GM20431 (cell line): ENCODE data around the gene BOK.
"Not testable (repeated sequence)": the region's sequence is repeated elsewhere in the genome, so short reads cannot be mapped to it uniquely, and the experiment has no call there.

Experiments
- in situ Hi-C: fragments of 300-500 bp; cut with MseI, MboI; formaldehyde crosslinking; loops from one replicate; pipeline ENCODE4 v1.15.0; 2020; ENCODE audit warnings: low sequenced_read_pairs; ENCODE audit not compliant: unreplicated experiment

The BOK gene

DNA sequence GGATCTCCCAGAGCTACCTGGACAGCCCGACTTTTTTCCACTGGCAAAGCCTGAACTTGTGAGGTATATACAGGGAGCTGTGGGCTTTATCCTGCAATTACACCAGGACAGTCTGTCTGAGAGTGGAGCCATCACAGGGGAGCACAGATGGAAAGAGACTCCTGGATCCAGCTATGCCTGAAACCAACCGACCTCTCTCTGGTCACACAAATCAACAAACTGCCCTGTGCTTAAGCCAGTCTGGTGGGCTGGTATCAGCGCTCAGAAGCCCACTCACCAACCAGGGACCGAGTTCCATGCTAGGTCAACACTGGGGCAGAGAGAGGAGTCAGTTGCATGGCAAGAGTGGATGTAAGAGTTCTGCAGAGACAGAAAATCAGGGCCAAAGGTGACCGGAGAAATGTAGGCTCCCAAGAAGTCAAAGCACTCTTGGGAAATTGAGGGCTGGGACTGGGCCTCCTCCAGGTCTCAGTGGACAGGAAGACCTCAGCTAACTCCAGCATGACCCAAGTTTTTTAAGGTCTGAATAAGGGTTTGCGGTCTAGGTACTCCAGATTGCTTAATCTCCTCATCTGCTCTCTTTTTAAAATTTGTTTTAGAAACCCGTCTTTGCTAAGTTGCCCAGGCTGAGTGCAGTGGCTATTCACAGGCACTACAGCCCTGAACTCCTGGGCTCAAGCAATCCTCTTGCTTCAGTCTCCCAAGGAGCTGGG is 3.8 kb upstream of the BOK start:
- in situ Hi-C loops = no loop called here

DNA sequence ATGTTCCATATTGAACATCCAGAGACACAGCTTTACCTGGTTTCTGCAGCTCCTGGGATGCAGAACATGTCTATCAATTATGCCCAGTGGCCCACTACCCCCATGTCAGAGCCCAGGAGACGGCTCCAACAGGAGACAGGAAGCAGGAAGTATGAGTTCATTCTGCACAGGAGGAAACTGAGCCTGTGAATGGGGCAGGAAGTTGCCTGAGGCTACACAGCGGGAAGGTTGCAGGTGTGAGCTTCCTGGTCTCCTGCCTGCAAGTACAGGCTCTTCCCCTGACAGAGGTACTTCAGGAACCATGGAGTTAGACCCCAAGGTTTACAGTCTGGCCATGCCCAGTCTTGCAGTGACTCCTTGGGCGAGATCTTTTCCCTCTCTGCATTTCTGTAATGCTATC is 2.8 kb upstream of the BOK start:
- in situ Hi-C loops = no loop called here

DNA sequence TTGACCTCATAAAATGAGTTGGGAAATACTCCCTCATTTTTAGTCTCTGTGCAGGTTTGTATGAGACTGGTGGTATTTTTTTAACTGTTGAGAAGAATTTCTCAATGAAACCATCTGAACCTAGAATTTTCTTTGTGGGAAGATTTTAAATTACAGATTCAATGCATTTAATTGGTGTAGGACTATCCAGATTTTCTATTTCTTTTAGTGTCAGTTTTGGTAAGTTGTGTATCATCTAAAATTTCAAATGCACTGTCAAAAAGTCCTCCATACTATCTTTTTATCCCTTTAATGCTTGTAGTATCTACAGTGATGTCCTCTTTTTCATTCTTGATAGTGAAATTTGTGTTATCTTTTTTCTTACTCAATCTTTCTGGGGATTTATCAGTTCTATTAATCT is 1.8 kb upstream of the BOK start:
- in situ Hi-C loops = no loop called here

DNA sequence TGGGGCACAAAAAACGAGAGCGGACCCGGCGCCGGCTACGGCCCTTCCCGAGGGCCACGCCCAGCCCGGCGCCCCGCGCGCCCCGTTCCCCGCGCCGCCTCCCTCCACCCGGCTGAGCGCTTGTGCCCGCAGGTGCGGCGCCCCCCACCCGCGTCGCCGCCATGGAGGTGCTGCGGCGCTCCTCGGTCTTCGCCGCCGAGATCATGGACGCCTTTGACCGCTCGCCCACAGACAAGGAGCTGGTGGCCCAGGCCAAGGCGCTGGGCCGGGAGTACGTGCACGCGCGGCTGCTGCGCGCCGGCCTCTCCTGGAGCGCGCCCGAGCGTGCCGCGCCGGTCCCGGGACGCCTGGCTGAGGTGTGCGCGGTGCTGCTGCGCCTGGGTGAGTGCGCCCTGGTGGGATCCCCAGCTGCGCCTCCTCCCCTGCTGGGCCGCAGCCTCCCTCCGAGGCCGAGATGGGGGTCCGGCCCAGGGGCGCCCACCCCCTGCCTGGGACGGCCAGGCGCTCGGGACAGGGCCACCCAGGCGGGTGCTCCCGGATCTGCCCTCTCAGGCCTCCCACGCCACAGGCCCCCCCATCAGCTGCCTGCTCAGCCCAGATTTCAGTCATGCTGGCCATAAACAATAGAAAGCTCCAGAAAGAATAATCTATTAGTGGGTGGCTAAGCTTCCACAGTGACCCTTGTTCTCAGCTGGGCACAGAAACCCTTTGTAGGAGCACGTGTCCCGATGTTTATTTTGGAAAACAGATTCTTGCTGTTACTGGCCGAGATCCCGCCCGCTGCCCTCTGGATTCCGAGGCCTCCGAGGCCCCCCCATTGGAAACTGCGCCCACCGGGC is 997 bp downstream of the BOK start:
- in situ Hi-C loops = no loop called here

DNA sequence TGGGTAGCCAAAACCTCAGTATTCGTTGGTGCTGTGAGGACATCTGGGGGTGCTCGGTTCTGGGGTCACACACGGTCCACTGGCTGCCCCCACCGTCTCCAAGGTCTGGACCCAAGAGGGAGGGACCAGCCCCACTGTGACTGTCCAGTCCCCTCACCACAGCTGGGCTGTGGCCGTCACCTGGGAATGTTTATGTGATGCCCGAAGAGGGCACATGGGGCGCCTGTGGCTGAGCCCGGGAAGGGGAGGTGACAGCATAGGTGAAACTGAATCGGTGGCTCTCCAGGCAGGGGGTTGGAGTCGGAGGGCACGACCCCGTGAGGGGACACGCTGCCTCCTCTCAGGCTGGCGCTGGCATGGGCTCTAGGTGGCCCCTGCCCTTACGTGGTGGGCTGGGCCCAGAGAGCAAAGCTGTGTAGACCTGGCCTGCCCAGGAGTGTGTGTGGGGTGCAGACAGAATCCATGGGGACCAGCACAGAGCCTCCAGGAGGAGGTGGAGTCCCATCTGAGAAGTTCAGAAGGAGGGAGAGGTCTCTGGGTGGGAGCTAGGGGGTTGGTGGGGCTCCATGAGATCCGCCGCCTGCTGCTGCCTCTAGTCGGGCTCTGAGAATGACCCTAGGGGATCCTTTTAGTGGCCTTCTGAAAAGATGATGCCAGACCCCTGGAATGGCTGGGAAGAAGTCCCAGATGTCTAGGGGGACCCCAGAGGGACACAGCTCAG is 1.8 kb downstream of the BOK start:
- in situ Hi-C loops = no loop called here

DNA sequence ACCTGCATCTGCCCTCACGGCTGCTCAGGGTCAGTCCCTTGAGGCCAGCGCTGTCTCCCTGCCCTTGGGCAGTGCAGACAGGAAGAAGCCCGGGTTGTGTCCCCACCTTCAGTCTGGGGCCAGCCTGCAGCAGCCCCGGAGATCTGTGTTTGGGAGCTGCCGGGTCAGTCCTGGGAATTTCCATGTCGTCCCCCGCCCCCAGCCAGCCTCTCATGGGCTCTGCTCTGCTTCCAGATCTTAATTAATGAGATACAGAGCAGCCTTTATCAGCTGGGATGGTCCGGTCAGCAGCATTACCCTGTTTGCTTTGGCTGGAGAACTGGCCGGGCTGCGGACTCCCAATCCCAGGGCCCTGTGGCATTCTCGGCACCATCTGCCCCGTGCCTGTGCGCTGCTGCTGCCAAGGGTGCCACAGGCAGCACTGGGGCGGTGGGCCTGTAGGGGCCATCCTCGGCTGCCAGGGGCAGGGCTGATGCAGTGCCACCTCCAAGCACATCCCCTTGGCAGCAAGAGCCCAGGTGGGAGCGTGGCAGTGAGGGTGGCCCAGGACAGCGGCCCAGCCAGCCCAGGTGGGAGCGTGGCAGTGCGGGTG is 2.4 kb downstream of the BOK start:
- in situ Hi-C loops = no loop called here

DNA sequence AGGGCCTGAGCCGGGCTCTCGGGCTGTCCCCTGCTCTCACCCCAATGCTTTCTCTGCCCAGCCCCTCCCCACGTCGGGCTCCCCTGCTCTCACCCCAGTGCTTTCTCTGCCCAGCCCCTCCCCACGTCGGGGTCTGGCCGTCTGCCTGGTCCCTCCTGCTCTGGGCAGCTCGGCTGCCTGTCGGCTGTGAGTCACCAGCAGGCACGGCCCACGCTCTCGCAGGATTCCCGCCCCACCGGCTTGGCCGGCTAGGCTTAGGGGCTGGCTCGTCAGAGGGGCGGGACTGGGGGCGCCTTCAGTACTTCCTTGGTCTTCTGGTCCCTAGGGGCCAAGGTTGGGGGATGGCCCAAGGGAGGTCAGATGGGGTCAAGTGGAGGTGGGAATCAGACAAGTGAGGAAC is 3.3 kb downstream of the BOK start:
- in situ Hi-C loops = no loop called here

DNA sequence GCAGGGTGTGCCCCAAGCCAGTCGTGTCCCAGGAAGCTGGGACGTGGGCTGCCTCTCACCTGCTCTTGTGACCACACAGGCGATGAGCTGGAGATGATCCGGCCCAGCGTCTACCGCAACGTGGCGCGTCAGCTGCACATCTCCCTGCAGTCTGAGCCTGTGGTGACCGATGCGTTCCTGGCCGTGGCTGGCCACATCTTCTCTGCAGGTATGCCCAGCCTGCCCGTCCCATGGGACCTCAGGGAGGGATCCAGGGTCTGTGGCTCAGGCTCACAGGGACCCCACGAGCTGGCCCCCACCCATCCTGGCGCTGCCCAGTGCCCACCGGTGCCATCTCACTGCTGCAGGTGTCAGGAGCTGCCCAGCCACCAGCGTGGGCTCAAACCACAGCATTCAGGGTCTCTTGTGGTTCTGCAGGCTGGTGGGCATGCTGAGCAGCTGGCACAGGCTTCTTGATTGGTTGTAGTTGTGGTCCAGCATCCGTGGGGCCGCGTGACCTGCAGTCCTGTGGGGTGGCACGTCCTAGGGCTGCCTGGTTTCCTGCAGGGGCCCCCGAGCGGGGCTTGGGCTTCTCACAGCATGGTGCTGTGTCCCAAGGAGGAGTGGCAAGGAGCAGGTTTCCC is 3.8 kb downstream of the BOK start:
- in situ Hi-C loops = no loop called here

DNA sequence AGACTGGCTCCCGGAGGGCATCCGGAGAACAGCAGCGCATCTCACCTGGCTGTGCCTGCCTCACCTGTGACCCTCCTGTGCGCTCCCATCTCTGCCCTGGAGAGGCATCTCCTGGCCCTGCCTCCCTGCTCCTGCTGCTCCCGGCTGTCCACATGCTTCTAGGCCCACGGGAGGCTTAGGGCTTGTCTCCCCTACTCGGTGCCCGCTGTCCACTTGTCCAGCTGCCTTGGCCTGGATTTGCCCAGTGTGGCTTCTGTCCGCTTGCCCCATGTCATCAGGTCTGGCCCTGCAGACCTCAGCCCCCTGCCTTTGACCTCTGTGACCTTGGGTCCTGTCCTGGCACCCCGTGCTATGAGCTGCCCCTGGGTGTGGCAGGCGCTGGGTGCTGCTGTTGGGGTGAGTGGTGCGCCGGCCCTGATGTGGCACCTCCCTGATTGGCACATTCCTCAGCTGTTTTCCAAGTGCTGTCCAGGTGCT is 4.5 kb downstream of the BOK start:
- in situ Hi-C loops = no loop called here

DNA sequence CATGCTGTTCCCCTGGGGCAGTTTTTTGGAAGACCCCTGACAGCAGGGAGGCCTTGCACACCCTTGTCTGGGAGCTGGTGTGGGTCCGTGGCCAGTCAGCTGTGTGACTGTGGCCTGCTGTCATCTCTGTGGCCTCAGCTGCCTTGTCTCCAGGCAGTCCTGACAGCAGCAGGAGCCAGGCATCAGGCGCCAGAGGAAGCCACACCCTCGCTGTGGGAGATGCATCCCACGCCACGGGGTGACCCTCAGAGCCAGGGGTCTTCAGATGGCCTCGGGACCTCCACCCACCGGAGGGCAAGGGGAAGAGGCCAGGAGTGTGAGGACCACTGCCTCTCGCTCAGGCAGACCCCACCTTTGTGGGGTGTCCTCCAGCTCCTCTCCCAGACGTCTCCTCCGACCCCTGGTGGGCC is 5.0 kb downstream of the BOK start:
- in situ Hi-C loops = no loop called here

DNA sequence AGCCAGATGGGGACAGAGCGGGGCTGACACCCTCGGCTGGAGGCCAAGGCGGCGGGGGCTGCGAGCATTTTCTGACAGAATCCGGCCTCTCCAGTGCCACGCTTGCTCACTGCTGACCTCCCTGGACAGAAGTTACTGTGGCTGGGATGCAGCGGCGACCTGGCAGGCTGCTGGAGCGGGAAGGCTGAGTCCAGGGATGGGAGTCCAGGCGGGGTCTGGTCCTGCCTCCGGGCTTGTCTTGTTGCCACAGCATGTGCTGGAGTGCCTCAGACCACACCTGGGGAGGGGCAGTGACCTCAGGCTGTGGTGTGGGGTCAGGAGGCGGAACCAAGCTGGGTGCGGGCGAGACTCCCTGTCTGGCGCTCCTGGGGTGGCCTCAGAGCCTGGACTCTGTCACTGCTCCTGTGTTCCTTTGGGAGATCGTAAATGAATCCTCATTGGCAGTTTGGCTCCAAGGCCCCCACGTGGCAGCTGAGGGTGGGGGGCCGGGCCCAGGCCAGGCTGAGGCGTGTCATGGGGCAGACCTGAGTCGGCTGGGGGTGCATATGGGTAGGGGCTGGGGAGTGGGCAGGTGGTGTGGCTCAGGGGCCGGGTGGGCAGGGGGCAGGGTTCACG is 5.5 kb downstream of the BOK start:
- in situ Hi-C loops = no loop called here

DNA sequence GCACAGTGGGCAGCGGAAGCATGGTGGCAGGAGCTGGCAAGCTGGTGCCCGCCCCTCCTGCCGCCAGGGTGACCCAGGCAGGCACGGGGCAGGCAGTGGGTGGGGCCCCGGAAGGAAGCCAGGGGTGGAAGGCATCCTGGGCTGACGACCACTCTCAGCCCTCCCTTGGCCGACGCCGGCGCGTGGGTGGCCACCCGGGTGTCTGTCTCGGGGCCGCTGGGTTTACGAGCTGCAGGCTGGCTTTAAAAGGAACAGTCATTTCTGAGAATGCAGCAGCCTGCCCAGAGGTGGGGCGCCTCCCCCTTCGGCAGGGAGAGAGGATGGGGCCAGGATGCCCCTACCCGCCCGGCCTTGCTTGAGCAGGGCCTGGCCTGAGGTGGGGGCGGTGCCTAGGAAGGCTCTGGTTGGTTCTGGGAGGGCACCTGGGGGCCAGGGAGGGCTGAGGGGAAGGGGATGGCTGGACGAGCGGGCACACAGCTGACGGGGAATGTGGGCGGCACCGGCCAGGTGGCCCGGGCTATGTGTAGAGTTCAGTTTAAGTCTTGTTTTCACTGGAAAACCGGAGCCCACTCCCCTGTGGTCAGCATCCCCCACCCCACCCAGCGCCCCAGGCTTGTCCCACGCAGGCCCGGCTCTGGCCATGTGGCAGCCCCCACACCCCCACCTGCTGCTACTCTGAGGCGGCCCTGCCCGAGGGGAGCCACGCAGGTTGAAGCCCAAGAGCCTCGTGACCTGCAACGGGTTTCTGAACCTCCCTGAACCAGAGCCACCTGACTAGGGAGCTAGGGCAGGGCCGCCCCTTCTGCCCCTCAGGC is 6.3 kb downstream of the BOK start:
- in situ Hi-C loops = no loop called here

DNA sequence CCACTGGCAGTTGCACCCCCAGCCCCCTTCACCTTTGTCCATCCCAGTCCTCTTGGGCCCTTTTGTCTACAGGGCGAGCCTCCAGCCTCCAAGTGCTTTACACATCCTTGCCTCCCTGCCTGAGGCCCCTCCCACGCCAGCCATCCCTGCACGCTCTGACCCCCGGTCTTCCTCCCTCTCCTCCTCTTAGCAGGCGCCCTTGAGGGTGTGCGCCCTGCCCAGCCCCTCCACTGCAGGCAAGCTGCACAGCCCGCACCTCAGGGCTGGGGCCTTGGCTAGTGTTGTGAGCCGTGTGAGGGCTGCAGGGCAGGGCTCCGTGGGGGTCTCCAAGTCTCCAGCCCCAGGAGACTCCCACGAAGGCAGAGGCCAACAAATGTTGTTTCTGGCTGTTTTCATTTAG is 6.9 kb downstream of the BOK start:
- in situ Hi-C loops = no loop called here

DNA sequence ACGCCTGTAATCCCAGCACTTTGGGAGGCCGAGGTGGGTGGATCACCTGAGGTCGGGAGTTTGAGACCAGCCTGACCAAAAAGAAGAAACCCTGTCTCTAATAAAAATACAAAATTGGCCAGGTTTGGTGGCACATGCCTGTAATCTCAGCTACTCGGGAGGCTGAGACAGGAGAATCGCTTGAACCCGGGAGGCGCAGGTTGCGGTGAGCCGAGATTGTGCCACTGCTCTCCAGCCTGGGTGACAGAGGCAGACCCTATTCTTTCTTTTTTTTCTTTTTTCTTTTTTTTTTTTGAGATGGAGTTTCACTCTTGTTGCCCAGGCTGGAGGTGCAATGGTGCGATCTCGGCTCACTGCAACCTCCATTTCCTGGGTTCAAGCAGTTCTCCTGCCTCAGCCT is 7.5 kb downstream of the BOK start:
- in situ Hi-C loops = not testable (repeated sequence)

DNA sequence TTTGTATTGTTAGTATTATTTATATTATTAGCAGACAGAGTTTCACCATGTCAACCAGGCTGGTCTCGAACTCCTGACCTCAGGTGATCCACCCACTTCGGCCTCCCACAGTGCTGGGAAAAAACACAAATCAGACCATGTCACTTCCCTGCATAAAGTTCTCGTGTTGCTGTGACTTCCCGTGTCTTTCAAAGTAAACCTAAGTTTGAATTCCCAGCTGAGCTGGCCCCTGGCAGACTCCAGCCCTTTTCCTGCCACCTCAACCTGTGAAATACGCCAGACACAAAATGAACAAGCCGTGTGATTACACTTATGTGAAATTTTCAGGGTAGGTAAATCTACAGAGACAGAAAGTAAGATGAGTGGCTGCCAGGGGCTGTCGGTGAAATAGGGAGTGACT is 7.9 kb downstream of the BOK start:
- in situ Hi-C loops = no loop called here

DNA sequence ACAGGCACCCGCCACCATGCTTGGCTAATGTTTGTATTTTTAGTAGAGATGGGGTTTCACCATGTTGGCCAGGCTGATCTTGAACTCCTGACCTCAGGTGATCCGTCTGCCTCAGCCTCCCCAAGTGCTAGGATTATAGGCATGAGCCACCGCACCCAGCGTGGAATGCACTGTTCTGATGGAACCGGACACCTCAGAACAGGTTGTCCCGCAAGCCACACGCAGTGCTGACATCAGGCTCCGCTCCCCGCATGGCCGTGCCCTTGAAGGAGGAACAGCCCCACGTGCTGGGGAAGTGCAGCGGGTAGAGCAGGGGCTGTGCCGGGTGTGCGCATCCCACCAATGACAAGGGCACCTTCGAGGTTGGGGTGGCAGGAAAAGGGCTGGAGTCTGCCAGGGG is 8.7 kb downstream of the BOK start:
- in situ Hi-C loops = not testable (repeated sequence)

DNA sequence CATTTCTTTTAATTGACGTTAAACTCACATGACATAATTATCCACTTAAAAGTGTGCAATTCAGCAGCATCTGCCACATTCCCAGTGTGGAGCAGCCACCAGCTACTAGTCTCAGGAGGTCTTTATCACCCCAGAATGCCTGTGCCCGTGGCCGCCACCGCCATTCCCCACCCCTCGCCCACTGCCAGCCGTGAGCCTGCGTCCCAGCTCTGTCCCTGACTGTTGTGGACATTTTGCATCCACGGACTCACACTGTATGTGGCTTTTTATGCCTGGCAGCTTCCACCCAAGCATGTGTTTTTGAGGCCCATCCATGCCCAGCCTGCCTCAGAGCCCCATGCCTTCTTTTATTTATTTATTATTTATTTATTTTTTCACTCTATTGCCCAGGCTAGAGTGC is 9.2 kb downstream of the BOK start:
- in situ Hi-C loops = no loop called here

DNA sequence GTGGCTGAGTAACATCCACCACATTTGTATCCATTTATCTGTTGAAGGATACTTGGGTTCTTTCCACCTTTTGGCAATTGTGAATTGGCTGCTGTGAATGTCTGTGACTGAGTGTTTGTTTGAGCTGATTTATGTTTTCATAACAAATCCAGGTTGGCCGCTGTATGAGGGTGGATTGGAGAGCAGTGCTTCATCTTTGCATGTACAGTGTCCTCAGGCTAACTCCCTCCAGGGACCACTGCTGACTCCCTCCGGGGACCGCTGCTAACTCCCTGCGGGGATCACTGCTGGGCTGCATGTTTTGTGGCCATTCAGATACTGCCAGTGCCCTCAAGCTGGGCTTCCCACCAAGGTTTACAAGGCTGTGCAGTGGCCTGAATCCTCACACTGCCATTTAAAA is 10.2 kb downstream of the BOK start:
- in situ Hi-C loops = no loop called here

DNA sequence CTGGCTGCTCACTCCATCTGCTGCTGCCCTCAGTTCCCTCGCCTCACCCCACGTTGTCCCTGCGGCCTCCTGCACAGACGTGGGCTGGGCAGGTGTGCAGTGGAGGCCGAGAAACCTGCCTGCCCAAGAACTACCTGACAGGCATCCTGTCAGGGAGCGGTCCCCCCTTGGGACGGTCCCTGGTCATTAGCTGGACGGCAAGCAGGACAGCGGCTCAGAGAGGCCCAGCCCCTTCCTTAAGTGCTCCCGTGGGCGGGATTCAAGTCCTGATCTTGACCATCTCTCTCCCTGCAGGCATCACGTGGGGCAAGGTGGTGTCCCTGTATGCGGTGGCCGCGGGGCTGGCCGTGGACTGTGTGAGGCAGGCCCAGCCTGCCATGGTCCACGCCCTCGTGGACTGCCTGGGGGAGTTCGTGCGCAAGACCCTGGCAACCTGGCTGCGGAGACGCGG is 11.3 kb downstream of the BOK start:
- in situ Hi-C loops = no loop called here
